GM12873 (cell line): ENCODE data around the gene LETM1.

ENCODE experiments used
- TF ChIP-seq, protein P1 (sequence below): IDR thresholded peaks from 2 replicates; pipeline ENCODE4 v1.5.1; 2012; ENCODE audit warnings: low read depth, mild to moderate bottlenecking, moderate library complexity, low read length, control low read depth; ENCODE audit not compliant: insufficient read depth; ENCODE audit errors: missing control alignments

LETM1 gene

DNA sequence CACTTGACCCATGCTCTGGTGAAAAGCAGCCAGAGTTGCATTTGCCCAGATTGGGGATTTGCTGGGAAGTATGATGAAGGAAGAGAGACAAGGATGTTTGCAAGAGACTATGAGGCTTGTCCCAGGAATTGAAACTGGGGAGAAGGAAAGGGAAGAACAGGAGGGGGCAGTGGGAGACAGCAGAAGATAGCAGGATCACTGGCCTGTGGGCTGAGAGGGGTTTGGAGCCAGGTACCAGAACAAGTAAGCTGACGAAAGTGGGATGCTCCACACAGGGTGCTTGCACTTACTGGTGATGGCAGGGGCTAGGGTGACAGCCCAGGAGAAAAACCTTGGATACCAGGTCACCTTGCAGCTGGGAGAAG lies 3.4 kb upstream of the LETM1 start:
- TF ChIP-seq, protein P1, sequence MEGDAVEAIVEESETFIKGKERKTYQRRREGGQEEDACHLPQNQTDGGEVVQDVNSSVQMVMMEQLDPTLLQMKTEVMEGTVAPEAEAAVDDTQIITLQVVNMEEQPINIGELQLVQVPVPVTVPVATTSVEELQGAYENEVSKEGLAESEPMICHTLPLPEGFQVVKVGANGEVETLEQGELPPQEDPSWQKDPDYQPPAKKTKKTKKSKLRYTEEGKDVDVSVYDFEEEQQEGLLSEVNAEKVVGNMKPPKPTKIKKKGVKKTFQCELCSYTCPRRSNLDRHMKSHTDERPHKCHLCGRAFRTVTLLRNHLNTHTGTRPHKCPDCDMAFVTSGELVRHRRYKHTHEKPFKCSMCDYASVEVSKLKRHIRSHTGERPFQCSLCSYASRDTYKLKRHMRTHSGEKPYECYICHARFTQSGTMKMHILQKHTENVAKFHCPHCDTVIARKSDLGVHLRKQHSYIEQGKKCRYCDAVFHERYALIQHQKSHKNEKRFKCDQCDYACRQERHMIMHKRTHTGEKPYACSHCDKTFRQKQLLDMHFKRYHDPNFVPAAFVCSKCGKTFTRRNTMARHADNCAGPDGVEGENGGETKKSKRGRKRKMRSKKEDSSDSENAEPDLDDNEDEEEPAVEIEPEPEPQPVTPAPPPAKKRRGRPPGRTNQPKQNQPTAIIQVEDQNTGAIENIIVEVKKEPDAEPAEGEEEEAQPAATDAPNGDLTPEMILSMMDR: no peak

DNA sequence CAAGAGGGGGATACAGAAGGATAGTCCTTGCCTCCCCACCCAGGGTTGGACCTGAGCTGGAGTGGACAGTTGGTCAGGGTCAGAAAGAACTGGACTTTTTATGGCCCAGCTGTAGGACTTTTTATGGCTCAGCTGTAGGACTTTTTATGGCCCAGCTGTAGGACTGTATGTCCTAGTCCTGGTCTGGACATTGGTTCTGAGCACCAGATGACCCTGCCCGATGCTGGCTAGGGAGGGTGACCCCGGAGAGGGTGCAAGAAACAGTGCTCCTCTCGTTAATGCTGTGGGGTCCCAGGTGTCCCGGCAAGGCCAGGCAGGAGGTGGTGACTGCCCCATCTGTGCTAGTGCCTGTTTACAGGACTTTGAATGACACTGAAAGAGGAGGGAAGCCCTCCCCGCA lies 2.0 kb upstream of the LETM1 start:
- TF ChIP-seq, protein P1: no peak

DNA sequence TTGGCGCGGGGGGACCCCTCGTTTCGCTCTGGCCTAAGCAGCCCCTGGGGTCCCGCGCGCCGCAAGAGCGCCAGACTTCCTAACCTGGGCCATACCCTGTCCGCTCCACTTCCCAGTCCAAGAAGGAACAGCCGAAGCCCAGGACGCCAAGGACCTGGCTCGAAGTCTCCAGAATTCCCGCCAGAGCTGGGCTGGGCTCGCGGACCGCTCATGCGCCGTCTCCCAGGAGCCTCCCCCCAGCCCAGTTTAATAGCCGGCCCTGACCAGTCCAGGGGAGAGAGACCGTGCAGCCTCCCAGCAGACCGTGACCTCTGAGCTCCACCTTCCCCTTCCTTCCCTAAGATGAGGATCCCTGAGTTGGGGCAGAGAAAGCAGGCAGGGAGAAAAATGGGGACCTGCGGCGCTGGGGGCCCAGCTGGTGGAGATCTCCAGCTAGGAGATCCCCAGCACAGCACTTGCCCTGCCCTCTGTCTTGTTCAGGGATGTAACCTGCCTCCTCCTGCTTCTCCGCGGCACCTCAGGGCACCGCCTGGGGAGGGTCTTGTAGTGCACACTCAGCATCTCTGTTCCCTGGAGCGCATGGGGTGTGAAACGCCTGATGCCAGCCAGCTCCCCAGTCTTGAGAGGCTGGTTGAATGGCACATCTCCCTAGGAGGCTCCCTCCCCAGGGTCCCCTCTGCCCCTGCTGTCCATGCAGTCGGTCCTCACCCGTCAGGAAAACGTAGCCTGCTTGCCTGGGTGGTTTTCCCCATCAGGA lies 1.2 kb upstream of the LETM1 start:
- TF ChIP-seq, protein P1: no peak

DNA sequence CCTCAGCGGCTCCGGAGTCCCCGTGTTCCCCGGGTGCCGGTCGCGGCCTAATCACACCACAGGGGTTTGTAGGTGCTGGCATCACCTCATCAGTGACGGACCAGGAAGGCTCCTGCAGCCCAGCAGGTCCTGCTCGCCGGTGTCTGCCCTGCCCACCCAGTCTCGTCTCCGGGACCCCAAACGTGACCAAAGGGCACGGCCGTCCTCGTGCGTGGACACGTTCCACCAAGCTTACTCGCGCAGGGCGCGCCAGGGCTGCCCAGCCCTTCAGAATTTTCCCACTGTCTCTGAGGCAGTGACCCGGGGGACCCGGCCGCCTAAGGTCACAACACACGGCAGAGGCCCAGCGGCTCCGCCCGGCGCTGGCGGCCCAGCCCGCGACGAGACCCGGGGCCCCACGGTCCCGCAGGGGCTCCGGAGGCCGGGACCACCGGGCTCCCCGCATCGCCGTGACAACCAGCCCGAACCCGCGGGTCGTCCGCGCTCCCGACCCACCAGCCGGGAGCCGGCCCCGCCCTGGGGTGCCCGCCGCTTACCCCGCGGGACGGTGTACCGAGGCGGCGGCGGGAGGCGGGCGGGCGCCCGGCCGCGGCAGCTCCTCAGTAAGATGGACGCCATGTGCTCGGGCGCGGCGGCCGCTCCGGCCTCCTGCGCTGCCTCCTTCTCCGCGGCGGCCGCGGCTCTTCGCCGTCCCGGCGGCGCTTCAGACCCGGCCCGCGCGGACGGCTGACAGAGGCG lies 454 bp downstream of the LETM1 start:
- TF ChIP-seq, protein P1: no peak

DNA sequence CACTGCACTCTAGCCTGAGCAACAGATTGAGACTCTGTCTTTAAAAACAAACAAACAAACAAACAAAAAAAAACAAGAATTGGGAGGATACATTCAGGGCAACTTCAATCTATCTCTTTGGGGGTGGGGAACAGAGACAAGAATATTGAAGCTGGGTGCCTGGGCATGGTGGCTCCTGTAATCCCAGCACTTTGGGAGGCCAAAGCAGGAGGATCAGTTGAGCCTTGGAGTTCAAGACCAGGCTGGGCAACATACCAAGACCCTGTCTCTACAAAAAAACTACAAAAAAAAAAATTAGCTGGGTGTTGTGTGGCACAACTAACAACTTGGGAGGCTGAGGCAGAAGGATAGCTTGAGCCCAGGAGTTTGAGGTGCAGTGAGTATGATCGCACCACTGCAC lies 1.2 kb downstream of the LETM1 start:
- TF ChIP-seq, protein P1: no peak

DNA sequence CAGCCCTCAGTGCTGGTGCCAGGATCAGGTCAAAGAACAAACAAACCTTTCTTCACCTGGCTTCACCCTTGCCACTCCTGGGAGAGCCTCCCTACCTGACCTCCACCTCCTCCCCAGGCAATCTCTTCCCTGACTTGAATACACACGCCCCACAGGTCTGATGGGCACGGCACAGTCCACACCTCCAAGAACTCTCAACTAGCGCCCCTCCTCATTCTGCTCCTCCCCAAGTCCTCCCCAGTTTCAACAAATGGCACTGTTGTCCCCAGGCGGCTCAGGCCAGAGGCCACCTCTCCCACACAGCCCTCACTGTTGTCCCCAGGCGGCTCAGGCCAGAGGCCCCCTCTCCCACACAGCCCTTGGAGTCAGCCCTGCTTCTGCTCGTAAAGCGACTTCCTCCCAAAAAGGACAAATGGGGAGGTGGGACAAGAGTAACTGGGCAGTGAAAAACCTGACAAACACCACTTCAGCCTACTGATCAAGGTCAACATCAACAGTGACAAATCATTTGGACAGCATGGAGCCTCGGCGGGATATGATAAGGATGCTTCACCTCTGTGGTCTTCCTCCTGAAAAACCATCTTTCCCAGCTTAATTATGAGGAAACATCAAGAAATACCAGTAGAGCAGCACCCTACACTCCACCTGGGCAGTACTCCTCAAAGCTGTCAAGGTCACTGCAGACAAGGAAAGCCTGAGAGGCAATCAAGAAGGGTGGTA lies 2.9 kb downstream of the LETM1 start:
- TF ChIP-seq, protein P1: no peak
